ENCODE measurements around the gene EMSY.

Gene EMSY

GRCh38 chr11:76510060-76511047 is 65.5 kb downstream of the EMSY start:
- Histone ChIP-seq H3K9me3 (ENCODE audit: insufficient read depth, low read length) (no peaks in the 10 kb centered on the region), H3K27ac (ENCODE audit: low read depth, low read length) (no peak overlapping the region), H3K9me2 (replicated peaks; ENCODE audit: insufficient read depth, low read length) (no peaks in the 10 kb centered on the region), H3K79me2 (ENCODE audit: insufficient read depth, low read length) (no peaks in the 10 kb centered on the region), H3K4me2 (ENCODE audit: low read depth, low read length, poor library complexity, severe bottlenecking) (no peak overlapping the region), H3K9ac (ENCODE audit: low read length) (no peak overlapping the region), H4K20me1 (ENCODE audit: low read depth, low read length) (0 out of 2 replicates have a peak, but pooled peaks cover 5% of the 10 kb centered on the region), H3K27me3 (ENCODE audit: low read length) (no peaks in the 10 kb centered on the region), H3K36me3 (ENCODE audit: low read length) (no peaks in the 10 kb centered on the region; the same call in 1 of the 2 replicates), H3K4me3 (ENCODE audit: insufficient read depth, low read length, poor library complexity, severe bottlenecking) (no peak overlapping the region), H2AFZ (ENCODE audit: low read depth, low read length, severe bottlenecking) (no peak overlapping the region), H3F3A (ENCODE audit: insufficient read depth) (peaks cover 9% of the 10 kb centered on the region)
- TF ChIP-seq CTCF (IDR thresholded peaks at IDR 0.05; ENCODE audit: insufficient read depth, low read length, poor library complexity, severe bottlenecking) (no peak), EZH2phosphoT487 (conservative IDR thresholded peaks at IDR 0.05; ENCODE audit: low read length) (no peak)

GRCh38 chr11:76512851-76513653 is 68.2 kb downstream of the EMSY start:
- H3K4me2 ChIP-seq (ENCODE audit: low read depth, low read length, poor library complexity, severe bottlenecking), result no peak overlapping the region
- H3K36me3 ChIP-seq (ENCODE audit: low read length), result peaks cover 21% of the 10 kb centered on the region; the same call in 1 of the 2 replicates
- H3K79me2 ChIP-seq (ENCODE audit: insufficient read depth, low read length), result no peaks in the 10 kb centered on the region
- H2AFZ ChIP-seq (ENCODE audit: low read depth, low read length, severe bottlenecking), result no peak overlapping the region
- H3K9me3 ChIP-seq (ENCODE audit: insufficient read depth, low read length), result no peaks in the 10 kb centered on the region
- H3K27ac ChIP-seq (ENCODE audit: low read depth, low read length), result no peak overlapping the region
- no peak overlapping the region for H3K4me3 ChIP-seq (ENCODE audit: insufficient read depth, low read length, poor library complexity, severe bottlenecking)
- H3K9me2 ChIP-seq (replicated peaks; ENCODE audit: insufficient read depth, low read length), result no peaks in the 10 kb centered on the region
- H3K27me3 ChIP-seq (ENCODE audit: low read length), result no peaks in the 10 kb centered on the region
- H4K20me1 ChIP-seq (ENCODE audit: low read depth, low read length), result 0 out of 2 replicates have a peak, but pooled peaks cover 5% of the 10 kb centered on the region
- TF ChIP-seq CTCF (IDR thresholded peaks at IDR 0.05; ENCODE audit: insufficient read depth, low read length, poor library complexity, severe bottlenecking), result no peak
- TF ChIP-seq EZH2phosphoT487 (conservative IDR thresholded peaks at IDR 0.05; ENCODE audit: low read length), result no peak
- H3K9ac ChIP-seq (ENCODE audit: low read length), result no peak overlapping the region
- peaks cover 9% of the 10 kb centered on the region for H3F3A ChIP-seq (ENCODE audit: insufficient read depth)

GRCh38 chr11:76513654-76514034 is 68.8 kb downstream of the EMSY start:
- Histone ChIP-seq H3K27me3 (ENCODE audit: low read length) (no peaks in the 10 kb centered on the region), H3K4me3 (ENCODE audit: insufficient read depth, low read length, poor library complexity, severe bottlenecking) (no peak overlapping the region), H3F3A (ENCODE audit: insufficient read depth) (peaks cover 9% of the 10 kb centered on the region), H2AFZ (ENCODE audit: low read depth, low read length, severe bottlenecking) (no peak overlapping the region), H3K4me2 (ENCODE audit: low read depth, low read length, poor library complexity, severe bottlenecking) (no peak overlapping the region), H3K9ac (ENCODE audit: low read length) (no peak overlapping the region), H3K27ac (ENCODE audit: low read depth, low read length) (no peak overlapping the region), H3K9me2 (replicated peaks; ENCODE audit: insufficient read depth, low read length) (no peaks in the 10 kb centered on the region), H4K20me1 (ENCODE audit: low read depth, low read length) (0 out of 2 replicates have a peak, but pooled peaks cover 5% of the 10 kb centered on the region), H3K36me3 (ENCODE audit: low read length) (peaks cover 21% of the 10 kb centered on the region; the same call in 1 of the 2 replicates), H3K79me2 (ENCODE audit: insufficient read depth, low read length) (no peaks in the 10 kb centered on the region), H3K9me3 (ENCODE audit: insufficient read depth, low read length) (no peaks in the 10 kb centered on the region)
- TF ChIP-seq EZH2phosphoT487 (conservative IDR thresholded peaks at IDR 0.05; ENCODE audit: low read length), result no peak
- TF ChIP-seq CTCF (IDR thresholded peaks at IDR 0.05; ENCODE audit: insufficient read depth, low read length, poor library complexity, severe bottlenecking), result no peak

Data from SU-DHL-6 (cell line).